ENCODE measurements around the gene PRPF8.
A peak's percentile ranks its signal among the peaks of the same experiment; 100 is the strongest.
"Not testable (repeated sequence)": the region's sequence is repeated elsewhere in the genome, so short reads cannot be mapped to it uniquely, and the experiment has no call there.

Gene PRPF8

DNA sequence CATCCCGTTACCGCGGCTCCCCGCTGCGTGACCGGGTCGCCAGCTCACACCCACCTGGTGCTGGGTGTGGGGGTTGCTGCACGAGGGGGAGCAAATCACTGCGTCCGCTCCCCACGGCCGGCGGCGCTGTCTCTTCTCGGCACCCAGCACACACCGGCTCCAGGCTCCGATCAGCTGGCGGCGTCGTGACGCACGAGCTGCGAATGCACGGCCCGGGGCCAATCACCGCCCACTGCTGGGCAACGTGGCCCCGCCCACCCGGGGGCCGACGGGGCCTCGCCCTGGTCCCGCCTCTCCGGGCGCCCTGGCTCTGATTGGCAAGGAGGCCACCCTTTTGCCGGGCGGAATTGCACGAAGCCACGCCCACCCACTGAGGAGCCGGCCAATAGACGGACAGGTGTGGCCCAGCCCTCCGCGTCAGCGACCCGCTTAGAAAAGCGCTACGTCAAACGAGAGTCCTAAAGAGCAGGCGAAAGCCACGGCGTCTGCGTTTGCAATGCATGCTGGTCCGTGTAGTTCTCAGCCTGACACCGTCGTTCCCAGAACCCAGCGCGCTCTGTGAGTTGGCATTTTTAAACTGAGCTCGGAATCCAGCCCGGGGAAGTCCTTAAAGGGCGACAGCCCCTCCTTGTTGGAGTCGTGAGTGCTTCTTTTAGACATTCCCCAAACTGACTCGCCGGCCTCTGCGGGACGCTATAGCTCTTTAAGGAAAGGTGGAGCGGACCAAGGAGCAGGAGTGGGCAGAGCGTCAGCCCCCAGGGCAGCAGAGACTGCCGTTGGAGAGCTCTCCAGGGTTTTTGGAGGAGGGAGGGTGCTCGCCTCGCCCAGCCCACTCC is 31.6 kb upstream of the PRPF8 start:
- DNase-seq: peak; percentile 89

DNA sequence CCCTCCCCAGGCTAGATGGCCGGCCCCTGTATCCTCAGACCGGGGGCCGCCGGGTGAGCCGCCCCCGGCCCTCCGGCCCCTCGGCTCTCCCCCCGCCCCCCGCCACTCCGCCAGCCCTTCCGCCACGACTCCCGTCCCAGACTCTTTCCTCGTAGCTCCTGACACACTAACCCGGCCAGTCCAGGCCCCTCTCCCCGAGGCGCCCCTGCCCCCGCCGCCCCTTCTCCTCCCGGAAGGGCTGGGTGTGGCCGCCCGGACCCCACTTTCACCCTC is 31.1 kb upstream of the PRPF8 start:
- no peak for DNase-seq

DNA sequence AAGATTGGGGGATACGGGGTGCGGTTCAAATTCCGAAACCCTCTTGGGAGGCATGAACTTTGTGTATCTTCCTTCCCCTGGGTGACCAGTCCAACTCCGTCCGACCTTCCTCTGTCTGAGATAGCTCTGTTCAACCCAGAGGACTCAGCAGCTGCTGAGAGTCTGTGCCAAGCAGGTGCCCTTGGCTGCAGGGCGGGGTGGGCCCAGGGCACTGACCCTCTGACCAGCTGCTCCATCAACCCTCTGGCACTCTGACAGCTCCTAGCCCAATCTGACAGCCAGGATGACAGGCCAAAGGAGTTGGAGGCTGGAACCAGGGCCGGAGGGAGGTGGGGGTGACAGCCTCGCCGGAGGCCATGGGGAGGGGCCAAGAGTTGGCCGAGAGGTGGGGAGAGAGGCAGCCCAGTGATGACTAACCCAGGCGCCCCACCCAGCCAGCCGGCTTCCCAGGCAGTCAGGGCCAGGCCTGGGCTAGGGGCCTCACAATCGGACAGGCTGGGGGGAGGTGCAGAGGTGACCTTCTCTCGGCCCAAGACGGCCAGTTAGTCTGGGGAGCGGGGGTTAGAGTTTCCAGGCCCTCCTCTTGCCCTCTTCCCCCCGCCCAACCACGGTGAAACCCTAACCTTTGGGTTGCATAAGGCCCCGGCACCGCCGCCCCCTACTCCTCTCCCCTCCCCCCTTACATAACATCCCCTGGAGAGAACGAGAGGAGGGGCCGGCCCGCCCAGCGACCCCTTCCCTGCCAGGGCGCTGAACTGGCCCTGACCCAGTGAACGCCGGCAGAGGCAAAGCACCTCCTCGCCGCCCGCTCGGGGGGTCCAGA is 30.5 kb upstream of the PRPF8 start:
- no peak for DNase-seq

DNA sequence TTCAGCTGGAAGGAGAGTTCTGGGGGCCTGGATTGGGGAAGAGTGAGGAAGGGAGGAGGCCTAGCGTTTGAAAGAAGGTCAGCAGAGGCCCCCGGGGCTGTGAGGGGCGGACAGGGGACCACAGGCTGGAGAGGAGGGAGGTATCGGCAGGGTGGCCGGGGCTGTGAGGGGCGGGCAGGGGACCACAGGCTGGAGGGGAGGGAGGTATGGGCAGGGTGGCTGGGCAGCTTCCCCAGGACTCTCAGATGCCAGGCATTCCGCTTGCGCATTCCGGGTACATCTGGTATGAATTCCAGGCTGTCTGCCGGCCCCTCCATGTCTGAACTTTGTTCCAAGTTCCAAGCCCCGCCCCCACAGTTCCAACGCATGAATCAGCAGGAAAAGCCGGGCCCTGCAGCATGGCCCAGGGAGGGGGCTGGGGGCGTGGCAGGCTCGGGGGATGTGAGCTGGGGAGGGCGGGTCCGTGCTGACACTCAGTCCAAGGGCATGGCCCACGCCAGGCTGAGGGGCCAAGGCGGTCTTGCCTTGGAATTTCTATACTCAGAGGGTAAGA is 29.8 kb upstream of the PRPF8 start:
- DNase-seq: no peak

DNA sequence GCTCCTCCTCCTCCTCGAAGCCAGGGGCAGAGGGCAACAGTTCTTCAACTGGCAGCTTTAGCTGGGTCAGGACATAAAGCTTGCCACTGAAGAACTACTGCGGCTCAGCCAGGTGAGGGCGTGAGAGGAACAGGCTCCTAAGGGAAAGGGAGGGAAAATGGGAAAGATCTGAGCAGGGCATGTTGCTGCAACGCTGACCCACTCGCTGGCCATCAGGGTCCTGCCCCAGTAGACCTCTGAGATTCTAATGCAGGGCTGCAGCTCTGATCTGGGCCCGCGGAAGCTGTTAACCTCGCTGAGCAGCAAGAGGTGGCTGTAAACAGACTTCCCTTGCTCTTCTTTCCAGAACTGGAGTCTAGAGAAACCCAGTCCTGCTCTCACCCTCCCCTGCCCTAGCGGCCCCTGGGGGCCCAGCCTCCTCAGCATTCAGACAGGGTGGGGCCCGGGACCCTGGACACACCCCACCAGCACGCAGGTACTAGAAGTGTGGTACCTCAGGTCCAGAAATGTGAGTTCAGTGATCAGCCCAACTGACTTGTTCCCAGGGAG is 29.3 kb upstream of the PRPF8 start:
- DNase-seq: no peak

DNA sequence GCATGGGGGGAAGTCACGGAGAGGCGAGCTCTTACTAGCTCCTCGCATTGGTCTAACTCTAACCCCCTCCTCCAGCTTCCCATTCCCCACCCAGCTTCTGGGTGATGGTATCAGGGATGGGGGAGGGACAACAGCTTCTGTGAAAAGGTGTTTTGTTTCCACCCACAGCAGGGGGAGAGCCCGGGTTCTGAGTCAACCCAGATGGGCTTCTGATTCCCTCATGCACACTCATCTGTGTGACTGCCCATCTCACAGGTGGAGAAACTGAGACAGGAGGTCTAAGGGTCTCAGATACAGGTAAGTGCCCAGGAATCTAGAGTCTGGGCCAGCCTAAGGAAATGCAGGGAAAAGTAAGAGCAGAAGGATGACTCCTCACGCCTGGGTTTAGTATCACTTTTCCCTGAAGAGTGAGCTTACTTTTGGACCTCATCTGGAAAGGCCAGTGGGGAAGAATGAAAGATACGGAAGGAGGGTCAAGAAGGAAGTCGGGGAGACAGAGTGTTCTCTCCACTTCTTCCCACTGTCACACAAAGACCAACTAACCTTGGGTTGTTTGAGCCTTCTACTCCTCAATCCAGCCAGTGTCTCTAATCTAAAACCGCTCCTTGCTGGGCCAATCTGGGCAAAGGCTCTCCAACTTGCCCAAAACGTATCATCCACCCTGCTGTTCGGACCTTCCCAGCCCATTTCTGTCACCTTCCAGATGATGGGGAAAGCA is 28.7 kb upstream of the PRPF8 start:
- no peak for DNase-seq

DNA sequence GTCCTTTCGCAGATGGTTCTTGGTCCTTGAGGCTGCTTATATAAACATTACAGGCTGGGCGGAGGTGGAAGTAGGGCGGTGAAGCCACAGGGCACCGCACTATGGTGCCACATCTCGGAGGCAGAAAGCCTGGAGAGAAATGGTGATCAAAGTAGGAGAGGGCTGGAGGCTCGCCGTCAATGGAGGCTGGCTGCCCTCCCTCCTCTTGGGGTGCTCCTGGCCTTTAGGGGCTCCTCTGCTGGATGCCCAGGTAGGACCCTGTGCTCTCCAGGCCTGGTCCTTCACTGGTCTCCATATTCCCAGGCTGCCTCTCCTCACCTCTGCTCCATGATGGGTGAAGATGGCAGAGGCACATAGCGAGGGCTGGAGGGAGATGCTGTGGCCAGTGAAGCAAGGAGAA is 27.6 kb upstream of the PRPF8 start:
- no peak for DNase-seq

DNA sequence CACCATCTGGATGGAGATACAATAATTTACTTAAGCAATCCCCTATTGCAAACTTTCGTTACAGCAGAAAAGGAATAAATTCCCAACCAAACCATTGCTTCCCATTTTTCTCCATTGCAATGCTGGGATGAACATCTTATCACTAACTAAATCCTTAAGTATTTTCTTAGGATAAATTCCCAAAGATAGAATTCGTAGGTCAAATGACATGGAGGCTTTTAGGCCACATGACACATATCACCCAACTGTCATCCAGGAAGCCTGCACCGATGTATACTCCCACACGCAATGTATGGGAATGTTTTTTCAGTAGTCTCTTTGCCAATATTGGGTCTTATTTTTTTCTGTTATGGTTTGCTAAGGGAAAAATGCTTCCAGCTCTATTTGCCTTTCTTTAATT is 27.1 kb upstream of the PRPF8 start:
- DNase-seq: no peak

DNA sequence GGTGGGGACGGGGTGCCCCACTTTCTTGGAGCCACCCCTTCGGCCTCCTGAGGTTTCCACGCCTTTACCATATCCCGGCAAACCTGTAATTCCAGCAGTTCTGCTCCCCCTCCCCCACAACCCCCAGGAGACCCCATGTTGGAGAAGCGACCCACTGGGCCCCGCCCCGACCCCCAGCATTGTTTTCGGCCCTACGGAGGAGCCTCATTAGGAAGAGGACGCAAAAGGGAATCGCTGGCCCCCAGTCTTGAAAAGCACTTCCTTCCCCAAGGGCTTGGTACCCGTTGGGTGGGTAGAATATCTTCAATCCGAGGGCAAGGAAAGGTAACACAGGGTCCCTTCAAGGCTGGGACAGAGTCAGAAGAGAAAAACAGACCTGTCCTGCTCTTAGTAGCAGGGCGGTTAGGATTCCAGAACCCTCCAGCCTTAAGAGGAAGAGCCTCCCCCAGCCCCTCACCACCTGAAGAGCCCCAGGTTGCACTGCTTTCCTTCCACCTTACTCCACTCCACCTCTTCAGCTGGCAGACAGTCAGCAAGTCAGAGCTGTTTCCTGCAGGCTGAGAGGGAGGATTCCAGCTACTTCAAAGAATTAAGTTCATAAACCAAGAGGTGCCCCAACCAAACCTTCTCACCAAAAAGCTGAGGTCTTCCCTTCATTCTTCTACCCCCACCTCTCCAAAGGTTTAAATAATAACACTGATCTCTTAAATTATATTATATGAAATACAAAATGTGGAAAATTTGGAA is 26.3 kb upstream of the PRPF8 start:
- DNase-seq: no peak

DNA sequence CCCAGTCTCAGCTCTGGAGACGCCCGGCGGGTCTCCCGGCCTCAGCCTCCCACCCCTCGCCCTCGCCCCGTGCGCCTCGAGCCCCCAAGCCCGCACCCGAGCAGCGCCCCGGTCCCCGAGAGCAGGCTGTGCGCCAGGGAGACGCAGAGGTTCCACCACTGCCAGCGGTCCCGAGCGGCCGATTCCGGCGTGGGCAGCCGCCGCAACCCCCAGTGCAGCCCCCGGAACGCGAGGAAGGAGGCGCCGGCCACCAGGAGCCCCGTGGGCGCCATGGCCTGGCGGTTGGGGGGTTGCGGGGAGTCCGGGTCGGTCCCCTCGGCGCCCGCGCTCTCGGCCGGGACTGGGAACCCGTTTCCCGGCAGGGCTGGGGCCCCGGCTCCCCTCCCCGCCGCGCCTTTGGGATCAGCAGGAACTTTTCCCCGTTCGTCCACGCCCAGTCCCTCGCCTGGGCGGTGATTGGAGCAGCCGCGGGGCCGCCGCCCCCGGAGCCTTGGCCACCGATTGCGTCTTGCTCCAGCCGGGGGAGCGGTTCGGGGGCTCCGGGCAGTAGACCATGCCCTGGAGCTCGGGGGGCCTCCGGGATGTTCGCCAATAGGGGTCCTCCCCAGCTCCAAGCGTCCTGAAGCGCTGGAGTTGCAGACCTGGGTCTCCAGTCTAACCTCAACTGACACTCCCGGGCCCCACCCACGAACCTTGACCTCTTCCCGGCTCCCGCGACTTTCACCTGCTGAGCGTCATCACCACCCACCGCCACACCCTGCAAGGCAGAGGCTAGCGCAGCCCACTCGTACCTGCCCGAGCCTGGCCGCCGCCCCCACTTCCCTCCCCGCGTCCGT is 25.5 kb upstream of the PRPF8 start, which contains the start of gene TLCD2:
TLCD2 (minus strand) TSS at position 407 of the 836 bp plus-strand sequence; CDS start at position 272, 135 bp downstream.
- no peak for DNase-seq

DNA sequence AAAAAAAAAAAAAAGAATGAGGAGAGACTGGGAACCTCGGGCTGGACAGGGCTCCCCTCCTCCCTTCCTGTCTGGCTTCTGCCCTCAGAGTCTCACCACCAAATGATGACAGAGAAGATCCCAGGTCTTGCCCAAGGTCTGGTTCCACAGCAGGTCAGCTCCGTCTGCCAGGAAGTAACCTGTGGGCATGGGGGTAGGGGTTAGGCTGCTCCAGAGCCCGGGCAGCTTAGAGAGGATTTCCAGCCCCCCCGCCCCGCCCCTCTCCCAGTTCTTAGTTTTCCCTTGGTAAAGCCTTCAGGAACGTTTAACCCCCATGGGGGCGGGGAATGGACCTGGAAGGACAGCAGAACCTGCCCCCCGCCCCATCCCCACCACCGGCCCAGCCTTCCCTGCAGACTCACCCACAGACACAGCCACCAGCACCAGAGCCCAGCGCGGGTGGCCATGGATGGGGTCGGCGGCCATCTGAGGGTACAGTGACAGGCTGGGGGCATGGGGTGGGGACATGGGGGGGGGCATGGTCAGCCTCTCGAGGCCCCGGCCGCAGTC is 24.8 kb upstream of the PRPF8 start:
- no peak for DNase-seq

DNA sequence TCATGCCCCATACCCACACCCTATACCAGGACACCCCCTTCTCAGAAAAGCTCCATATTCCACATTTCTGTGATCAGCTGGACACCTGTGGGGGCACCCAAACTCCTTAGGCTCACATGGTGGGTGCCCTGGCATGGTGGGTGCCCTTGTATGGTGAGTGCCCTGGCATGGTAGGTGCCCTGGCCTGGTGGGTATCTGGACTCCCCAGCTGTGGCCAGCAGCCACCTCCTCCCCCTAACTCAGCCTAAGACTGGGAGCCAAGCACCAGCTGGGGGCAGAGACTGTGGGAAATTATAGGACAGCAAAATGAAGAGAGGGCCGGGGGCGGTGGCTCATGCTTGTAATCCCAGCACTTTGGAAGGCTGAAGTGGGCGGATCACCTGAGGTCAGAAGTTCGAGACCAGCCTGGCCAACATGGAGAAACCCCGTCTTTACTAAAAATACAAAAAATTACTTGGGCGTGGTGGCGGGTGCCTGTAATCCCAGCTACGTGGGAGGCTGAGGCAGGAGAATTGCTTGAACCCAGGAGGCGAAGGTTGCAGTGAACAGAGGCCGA is 24.2 kb upstream of the PRPF8 start:
- not testable (repeated sequence) for DNase-seq

DNA sequence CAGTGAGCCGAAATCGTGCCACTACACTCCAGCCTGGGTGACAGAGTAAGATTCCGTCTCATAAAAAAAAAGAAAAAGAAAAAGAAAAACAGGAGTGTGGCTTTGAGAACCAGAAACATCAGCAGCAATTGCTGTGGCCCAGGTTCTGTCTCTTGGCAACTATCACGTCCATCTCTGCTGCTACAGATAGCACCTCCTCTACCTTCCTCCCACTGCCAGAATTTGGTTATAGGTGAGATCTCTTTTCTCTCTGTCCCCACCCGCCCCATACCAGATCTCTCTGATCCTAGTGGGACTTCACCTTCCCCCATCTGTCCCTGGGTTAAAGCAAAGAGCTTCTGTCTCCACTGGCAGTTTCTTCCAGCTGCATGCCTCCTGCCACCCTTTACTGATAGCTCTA is 22.4 kb upstream of the PRPF8 start:
- no peak for DNase-seq

DNA sequence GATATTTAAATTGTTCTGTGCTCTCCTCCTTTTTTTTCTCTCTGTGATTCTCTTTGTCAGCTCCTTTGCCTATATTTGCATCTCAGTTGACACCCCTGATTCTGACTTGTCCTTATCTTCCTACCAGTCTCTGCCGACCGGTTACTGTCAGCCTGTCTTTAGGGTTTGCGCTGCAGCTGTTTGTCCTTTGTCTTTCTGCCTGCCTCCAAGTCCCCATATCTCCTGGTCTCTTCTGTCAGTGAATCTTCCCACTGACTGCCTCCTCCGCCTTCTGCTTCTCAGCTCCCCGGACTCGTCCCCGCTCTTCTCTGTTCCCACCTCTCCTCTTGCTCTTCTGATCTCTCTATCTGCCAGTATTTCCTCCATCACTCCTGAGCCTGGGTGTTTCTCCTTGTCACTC is 20.3 kb upstream of the PRPF8 start:
- DNase-seq: no peak

DNA sequence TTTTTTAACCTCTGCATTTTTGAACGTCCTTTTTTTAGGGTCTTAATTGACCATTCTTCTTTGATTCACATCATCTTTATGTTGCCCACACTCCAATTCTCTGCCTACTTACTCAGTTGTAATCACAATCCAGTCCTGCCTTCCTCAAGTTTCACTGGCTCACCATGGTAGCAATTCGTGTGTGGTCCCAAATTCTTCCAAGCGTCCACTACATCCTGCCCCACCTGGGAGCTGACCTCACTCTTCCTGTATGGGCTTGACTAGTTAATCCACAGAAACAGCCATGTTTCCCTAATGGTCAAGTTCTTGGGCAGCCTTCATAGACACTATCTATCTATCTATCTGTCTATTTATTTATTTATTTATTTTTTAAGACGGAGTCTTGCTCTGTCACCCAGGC is 18.4 kb upstream of the PRPF8 start:
- no peak for DNase-seq

DNA sequence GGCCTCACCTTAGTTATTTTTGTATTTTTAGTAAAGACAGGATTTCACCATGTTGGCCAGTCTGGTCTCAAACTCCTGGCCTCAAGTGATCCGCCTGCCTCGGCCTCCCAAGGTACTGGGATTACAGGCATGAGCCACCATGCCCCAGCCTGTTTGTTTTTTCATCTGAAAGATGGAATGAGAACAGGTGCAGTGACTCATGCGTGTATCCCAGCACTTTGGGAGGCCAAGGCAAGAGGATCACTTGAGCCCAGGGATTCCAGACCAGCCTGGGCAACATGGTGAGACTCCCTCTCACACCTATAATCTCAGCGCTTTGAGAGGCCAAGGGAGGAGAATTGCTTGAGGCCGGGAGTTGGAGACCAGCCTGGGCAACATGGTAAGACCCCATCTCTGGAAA is 15.2 kb upstream of the PRPF8 start:
- not testable (repeated sequence) for DNase-seq

DNA sequence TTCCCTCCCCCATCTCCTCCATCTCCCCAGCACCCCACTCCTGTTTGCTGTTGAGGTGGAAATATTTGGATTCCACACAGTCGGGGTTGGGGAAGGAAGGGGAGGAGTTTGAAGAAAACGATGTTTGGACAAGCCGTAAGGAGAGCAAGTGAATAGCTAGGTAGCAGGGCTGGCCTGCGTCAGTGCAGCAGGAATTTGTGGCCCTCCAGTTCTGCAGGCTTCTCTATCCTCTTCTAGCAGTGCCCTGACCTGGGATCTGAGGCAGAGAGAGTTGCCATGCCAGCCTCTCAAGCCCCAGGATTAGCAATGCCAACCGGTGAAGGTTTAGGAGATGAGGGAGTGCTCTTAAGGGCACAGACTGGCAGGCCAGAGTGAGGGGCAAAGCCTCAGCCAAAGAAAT is 13.0 kb upstream of the PRPF8 start:
- no peak for DNase-seq

DNA sequence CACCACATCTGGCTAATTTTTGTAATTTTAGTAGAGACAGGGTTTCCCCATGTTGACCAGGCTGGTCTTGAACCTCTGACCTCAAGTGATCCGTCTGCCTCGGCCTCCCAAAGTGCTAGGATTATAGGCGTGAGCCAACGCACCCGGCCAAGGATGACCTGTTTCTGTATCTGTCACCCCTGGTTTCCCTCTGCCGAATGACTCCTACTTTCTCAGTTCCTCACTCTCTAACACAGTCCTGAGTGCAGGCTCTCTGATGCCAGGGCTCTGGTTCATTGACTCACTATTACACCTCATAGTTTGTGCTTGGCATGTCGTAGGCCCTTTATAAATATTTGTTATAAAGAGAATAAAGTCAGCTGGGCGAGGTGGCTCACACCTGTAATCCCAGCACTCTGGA is 10.7 kb upstream of the PRPF8 start:
- DNase-seq: no peak

DNA sequence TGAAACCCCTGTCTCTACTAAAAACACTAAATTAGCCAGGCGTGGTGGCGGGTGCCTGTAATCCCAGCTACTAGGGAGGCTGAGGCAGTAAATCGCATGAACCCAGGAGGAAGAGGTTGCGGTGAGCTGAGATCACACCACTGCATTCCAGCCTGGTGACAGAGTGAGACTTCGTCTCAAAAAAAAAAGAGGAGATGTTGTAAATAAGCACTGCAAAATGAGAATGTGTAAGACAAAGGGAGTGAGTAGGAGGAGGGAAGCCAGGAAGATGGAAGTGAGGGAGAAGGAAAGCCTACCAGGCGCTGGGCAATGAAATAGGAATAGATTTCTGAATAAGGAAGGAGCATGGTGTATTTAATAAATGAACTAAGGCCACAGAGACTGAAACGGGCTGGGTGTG is 8.7 kb upstream of the PRPF8 start:
- DNase-seq: no peak

DNA sequence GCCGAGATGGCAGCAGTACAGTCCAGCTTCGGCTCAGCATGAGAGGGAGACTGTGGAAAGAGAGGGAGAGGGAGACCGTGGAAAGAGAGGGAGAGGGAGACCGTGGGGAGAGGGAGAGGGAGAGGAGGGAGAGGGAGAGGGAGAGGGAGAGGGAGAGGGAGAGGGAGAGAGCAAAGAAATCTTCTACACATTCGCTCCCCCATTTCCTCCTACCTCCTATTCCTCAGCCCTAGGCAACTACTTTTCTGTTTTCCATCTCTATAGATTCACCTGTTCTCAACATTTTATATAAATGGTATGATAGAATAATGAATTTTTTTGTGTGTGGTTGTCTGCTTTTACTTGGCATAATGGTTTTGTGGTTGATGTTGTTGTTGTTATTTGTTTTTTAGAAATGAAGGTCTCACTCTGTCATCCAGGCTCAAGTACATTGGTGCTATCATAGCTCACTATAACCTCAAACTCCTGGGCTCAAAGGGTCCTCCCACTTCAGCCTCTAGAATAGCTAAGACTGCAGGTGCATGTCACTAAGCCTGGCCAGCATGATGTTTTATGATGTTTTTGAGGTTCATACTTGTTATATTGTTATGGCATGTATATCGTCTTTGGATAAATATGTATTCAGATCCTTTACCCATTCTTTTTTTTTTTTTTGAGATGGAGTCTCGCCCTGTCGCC is 6.0 kb upstream of the PRPF8 start:
- DNase-seq: no peak

Measured in NCI-H1417 treated with DMSO at 0.1 percent for 48 hours (cell line).